PC-3 (cell line): ENCODE measurements around the gene PID1.

Experiments used
- CTCF ChIP-seq: fragments of 300-600 bp; sonication (generic); conservative IDR thresholded peaks from 2 replicates; pipeline ENCODE4 v1.5.1; 2017; ENCODE audit warnings: antibody characterized with exemption, low read depth, mild to moderate bottlenecking, low read length
- EZH2 ChIP-seq: fragments of 300-600 bp; sonication (generic); IDR thresholded peaks from one replicate; pipeline ENCODE4 v1.6.1; 2017; ENCODE audit warnings: antibody characterized with exemption, mild to moderate bottlenecking, low read length; ENCODE audit not compliant: unreplicated experiment

GRCh38 chr2:229261076-229261475 lies 10.0 kb downstream of the PID1 start:
- TF ChIP-seq CTCF: no peak
- no peak for TF ChIP-seq EZH2
